ENCODE measurements around the gene IGFBP1.

- TF ChIP-seq CTCF (IDR thresholded peaks at IDR 0.05) (no peak), EP300 (IDR thresholded peaks at IDR 0.05) (no peak), POLR2A (IDR thresholded peaks at IDR 0.05) (no peak), POLR2AphosphoS5 (IDR thresholded peaks at IDR 0.05) (no peak)
Observed at GRCh38 chr7:45914911-45915310, 26.6 kb downstream of the IGFBP1 start.

Data from upper lobe of left lung (tissue), 4 donors.